Immature natural killer cell (primary cell): ENCODE results near the gene FBXO45. TPM values are rescaled to one million over a fixed set of nuclear protein-coding genes. Genes with fewer than 3 reads are reported as not detected.
"Not testable (repeated sequence)": the region's sequence is repeated elsewhere in the genome, so short reads cannot be mapped to it uniquely, and the experiment has no call there.

Experiments used
- DNase-seq, 3 donors: peaks; one replicate each; pipeline ENCODE4 v3.0.0; 2022; ENCODE audit warnings: mixed read lengths in 1 of 3
- H3K27ac Mint-ChIP-seq, 6 donors: one replicate each; pipeline ENCODE4 v1.8.0; 2020; ENCODE audit warnings: mixed read lengths in 6 of 6, mild to moderate bottlenecking in 5 of 6, inconsistent platforms in 4 of 6, moderate library complexity in 3 of 6
- H3K27me3 Mint-ChIP-seq, 3 donors: one replicate each; pipeline ENCODE4 v1.8.0; 2020 to 2021; ENCODE audit warnings: low read depth in 3 of 3, mild to moderate bottlenecking in 3 of 3, mixed read lengths in 3 of 3, moderate library complexity in 3 of 3, inconsistent platforms in 1 of 3
- H3K36me3 Mint-ChIP-seq, 3 donors: one replicate each; pipeline ENCODE4 v1.8.0; 2020; ENCODE audit warnings: mixed read lengths in 3 of 3, inconsistent platforms in 2 of 3, mild to moderate bottlenecking in 2 of 3
- H3K4me1 Mint-ChIP-seq, 2 donors: one replicate each; pipeline ENCODE4 v1.8.0; 2020; ENCODE audit warnings: inconsistent platforms in 2 of 2, mild to moderate bottlenecking in 2 of 2, mixed read lengths in 2 of 2, moderate library complexity in 1 of 2
- H3K4me3 Mint-ChIP-seq, 5 donors: one replicate each; pipeline ENCODE4 v1.8.0; 2020; ENCODE audit warnings: mild to moderate bottlenecking in 5 of 5, mixed read lengths in 5 of 5, inconsistent platforms in 3 of 5, moderate library complexity in 3 of 5
- H3K9me3 Mint-ChIP-seq, 6 donors: one replicate each; pipeline ENCODE4 v1.8.0; 2020; ENCODE audit warnings: mild to moderate bottlenecking in 6 of 6, mixed read lengths in 6 of 6, inconsistent platforms in 4 of 6, moderate library complexity in 3 of 6
- polyA plus RNA-seq, 3 donors: library from polyadenylated mRNA; unstranded; fragments of 300-500 nt; fragmentation: Illumina TruSeq; gene quantifications; one replicate each; pipeline ENCODE4 v1.2.3, GENCODE V29; 2021

The FBXO45 gene
- polyA plus RNA-seq, 3 donors from 2014 or later: 2.6 to 6.6 (median 3.3) TPM

GRCh38 chr3:196544491-196544992 is 23.9 kb upstream of the FBXO45 start:
- DNase-seq: no peak
- peaks cover 0 to 3% (median 0%) of the 10 kb centered on the region in 3 donors for H3K36me3 Mint-ChIP-seq
- H3K27me3 Mint-ChIP-seq: peaks cover 0 to 9% (median 2%) of the 10 kb centered on the region in 3 donors
- H3K4me1 Mint-ChIP-seq: no peaks in the 10 kb centered on the region
- no peak overlapping the region for H3K4me3 Mint-ChIP-seq
- no peak overlapping the region for H3K27ac Mint-ChIP-seq
- peaks cover 0 to 4% (median 0%) of the 10 kb centered on the region in 6 donors for H3K9me3 Mint-ChIP-seq

GRCh38 chr3:196546537-196546936 is 21.9 kb upstream of the FBXO45 start:
- Mint-ChIP-seq H3K27me3 (peaks cover 0 to 9% (median 2%) of the 10 kb centered on the region in 3 donors), H3K27ac (no peak overlapping the region), H3K4me1 (no peaks in the 10 kb centered on the region), H3K9me3 (peaks cover 0 to 6% (median 0%) of the 10 kb centered on the region in 6 donors), H3K4me3 (no peak overlapping the region), H3K36me3 (peaks cover 0 to 3% (median 0%) of the 10 kb centered on the region in 3 donors)
- no peak for DNase-seq

GRCh38 chr3:196547067-196547466 is 21.4 kb upstream of the FBXO45 start:
- H3K9me3 Mint-ChIP-seq: peaks cover 0 to 6% (median 0%) of the 10 kb centered on the region in 6 donors
- H3K36me3 Mint-ChIP-seq: peaks cover 0 to 3% (median 0%) of the 10 kb centered on the region in 3 donors

GRCh38 chr3:196549312-196549711 is 19.1 kb upstream of the FBXO45 start:
- H3K36me3 Mint-ChIP-seq, H3K4me1 Mint-ChIP-seq, H3K4me3 Mint-ChIP-seq, DNase-seq, H3K27ac Mint-ChIP-seq, H3K9me3 Mint-ChIP-seq: not testable (repeated sequence)
- H3K27me3 Mint-ChIP-seq: peaks cover 0 to 10% (median 2%) of the 10 kb centered on the region in 3 donors

More at GRCh38 chr3:196547067-196547466, 21.4 kb upstream of the FBXO45 start:
- Mint-ChIP-seq H3K4me1 (no peaks in the 10 kb centered on the region), H3K27me3 (peaks cover 0 to 9% (median 2%) of the 10 kb centered on the region in 3 donors), H3K4me3 (no peak overlapping the region), H3K27ac (no peak overlapping the region)
- no peak for DNase-seq

DNA sequence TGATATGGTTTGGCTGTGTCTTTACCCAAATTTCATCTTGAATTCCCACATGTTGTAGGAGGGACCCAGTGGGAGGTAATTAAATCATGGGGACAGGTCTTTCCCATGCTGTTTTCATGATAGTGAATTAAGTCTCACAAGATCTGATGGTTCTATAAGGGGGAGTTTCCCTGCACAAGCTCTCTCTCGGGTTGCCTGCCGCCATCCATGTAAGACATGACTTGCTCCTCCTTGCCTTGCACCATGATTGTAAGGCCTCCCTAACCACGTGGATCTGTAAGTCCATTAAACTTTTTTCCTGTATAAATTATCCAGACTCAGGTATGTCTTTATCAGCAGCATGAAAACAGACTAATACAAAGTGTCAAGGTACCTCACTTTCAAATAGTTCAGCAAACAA is 18.3 kb upstream of the FBXO45 start:
- H3K27ac Mint-ChIP-seq, H3K4me3 Mint-ChIP-seq, H3K36me3 Mint-ChIP-seq, DNase-seq, H3K4me1 Mint-ChIP-seq, H3K9me3 Mint-ChIP-seq, H3K27me3 Mint-ChIP-seq: not testable (repeated sequence)

DNA sequence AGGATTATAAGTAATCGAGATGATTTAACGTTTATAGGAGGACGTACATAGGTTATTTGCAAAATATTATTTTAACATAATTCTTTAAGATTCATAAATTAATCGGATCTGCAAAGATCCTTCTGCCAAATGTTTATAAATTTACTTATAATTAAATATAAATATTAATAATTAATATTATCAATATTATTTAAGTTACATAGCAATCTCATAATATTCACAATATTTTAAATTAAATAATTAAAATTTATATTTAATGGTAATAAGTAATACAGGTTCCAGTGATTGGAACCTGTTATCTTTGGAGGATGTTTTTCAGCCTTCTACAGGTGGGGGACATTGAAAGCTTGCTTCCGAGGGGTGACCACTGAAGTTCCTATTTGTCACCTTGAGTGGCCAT is 16.2 kb upstream of the FBXO45 start:
- peaks cover 4 to 10% (median 7%) of the 10 kb centered on the region in 3 donors for H3K36me3 Mint-ChIP-seq
- H3K4me3 Mint-ChIP-seq: no peak overlapping the region
- peaks cover 0 to 6% (median 0%) of the 10 kb centered on the region in 6 donors for H3K9me3 Mint-ChIP-seq
- no peak for DNase-seq
- H3K27me3 Mint-ChIP-seq: peaks cover 0 to 8% (median 0%) of the 10 kb centered on the region in 3 donors
- no peaks in the 10 kb centered on the region for H3K4me1 Mint-ChIP-seq
- H3K27ac Mint-ChIP-seq: no peak overlapping the region

DNA sequence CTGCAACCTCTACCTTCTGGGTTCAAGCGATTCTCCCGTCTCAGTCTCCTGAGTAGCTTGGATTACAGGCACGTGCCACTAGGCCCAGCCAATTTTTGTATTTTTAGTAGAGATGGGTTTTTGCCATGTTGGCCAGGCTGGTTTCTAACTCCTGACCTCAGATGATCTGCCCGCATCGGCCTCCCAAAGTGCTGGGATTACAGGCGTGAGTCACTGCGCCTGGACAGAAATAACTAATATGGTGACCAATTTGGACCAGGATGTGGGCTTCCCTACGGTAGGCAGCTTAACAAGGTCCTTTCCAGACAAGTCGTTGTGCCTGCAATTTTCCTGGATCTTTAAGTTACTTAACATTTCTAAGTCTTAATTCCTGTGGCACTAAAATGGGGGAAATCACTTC is 14.9 kb upstream of the FBXO45 start:
- Mint-ChIP-seq H3K36me3 (peaks cover 4 to 9% (median 7%) of the 10 kb centered on the region in 3 donors), H3K9me3 (peaks cover 0 to 2% (median 0%) of the 10 kb centered on the region in 6 donors), H3K4me3 (no peak overlapping the region), H3K27ac (no peak overlapping the region), H3K4me1 (no peaks in the 10 kb centered on the region), H3K27me3 (peaks cover 0 to 3% (median 0%) of the 10 kb centered on the region in 3 donors)
- DNase-seq: no peak

- no peak overlapping the region for H3K4me3 Mint-ChIP-seq
- DNase-seq: no peak
- peaks cover 0 to 3% (median 0%) of the 10 kb centered on the region in 3 donors for H3K27me3 Mint-ChIP-seq
- H3K9me3 Mint-ChIP-seq: peaks cover 0 to 2% (median 0%) of the 10 kb centered on the region in 6 donors
- H3K4me1 Mint-ChIP-seq: no peaks in the 10 kb centered on the region
- peak overlapping the region in 3 of 6 donors; percentile 7 to 50 (median 37) for H3K27ac Mint-ChIP-seq
- H3K36me3 Mint-ChIP-seq: peaks cover 4 to 15% (median 7%) of the 10 kb centered on the region in 3 donors
These were observed 14.3 kb upstream of the FBXO45 start for GRCh38 chr3:196554205-196554604.

DNA sequence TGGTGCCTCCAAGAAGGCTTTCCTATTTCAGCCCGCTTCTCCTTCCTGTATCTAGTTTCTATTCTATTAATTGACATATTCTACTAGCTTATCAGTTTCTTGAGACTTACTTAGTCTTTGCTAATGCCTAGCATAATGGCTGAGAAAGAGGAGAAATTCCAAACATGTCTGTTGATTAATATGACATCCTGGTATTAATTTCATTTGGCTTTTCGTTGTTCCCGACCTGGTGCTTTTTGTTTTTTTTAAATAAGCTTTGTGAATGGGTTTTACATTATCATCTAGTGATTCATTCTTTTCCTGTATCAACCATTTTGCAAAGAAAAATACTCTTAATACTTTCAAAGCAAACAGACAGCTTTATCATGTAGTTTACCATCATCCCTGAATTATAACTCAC is 13.2 kb upstream of the FBXO45 start:
- Mint-ChIP-seq H3K4me1 (no peaks in the 10 kb centered on the region), H3K27ac (peak overlapping the region in 1 of 6 donors; percentile 54), H3K9me3 (peaks cover 0 to 1% (median 0%) of the 10 kb centered on the region in 6 donors), H3K4me3 (no peak overlapping the region), H3K27me3 (peaks cover 0 to 3% (median 0%) of the 10 kb centered on the region in 3 donors), H3K36me3 (peaks cover 4 to 19% (median 10%) of the 10 kb centered on the region in 3 donors)
- DNase-seq: no peak

DNA sequence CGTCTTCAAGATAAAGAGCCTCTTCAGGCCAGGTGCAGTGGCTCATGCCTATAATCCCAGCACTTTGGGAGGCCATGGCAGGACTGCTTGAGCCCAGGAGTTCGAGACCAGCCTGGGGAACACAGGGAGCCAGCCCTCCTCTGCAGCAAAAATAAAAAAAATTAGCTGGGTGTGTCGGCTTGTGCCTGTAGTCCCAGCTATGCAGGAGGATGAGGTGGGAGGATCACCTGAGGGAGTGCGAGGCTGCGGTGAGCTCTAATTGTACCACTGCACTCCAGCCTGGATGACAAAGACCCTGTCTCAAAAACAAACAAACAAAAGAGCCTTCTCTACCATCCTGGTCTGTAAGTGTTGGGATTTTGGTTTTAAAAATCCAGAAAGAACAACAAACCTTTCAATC is 11.2 kb upstream of the FBXO45 start:
- no peak for DNase-seq
- H3K36me3 Mint-ChIP-seq: peaks cover 4 to 27% (median 10%) of the 10 kb centered on the region in 3 donors
- no peaks in the 10 kb centered on the region for H3K9me3 Mint-ChIP-seq
- H3K4me1 Mint-ChIP-seq: no peaks in the 10 kb centered on the region
- H3K27me3 Mint-ChIP-seq: peaks cover 0 to 3% (median 0%) of the 10 kb centered on the region in 3 donors
- no peak overlapping the region for H3K4me3 Mint-ChIP-seq
- H3K27ac Mint-ChIP-seq: no peak overlapping the region

DNA sequence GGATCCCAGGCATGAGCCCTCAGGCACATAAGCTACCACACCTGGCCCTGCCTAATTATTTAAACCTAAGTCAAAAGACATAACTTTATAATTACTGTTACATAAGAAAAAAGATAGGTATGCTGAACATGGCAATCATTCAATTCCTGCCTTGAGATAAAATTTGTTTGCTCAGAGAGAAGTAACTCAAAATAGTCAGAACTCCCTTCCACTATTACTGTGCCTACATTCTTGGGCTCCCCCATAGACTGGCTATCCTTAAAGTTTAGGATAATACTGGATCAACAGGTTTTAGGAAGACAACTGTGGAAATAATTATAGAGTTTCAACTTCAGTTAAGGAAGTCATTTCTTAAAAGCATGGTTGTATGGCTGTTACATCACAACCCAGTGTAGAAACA is 10.0 kb upstream of the FBXO45 start:
- no peak overlapping the region for H3K27ac Mint-ChIP-seq
- peaks cover 0 to 3% (median 0%) of the 10 kb centered on the region in 3 donors for H3K27me3 Mint-ChIP-seq
- peaks cover 0 to 6% of the 10 kb centered on the region in 2 donors for H3K4me1 Mint-ChIP-seq
- no peaks in the 10 kb centered on the region for H3K9me3 Mint-ChIP-seq
- H3K36me3 Mint-ChIP-seq: peaks cover 4 to 27% (median 10%) of the 10 kb centered on the region in 3 donors
- DNase-seq: no peak
- H3K4me3 Mint-ChIP-seq: no peak overlapping the region

DNA sequence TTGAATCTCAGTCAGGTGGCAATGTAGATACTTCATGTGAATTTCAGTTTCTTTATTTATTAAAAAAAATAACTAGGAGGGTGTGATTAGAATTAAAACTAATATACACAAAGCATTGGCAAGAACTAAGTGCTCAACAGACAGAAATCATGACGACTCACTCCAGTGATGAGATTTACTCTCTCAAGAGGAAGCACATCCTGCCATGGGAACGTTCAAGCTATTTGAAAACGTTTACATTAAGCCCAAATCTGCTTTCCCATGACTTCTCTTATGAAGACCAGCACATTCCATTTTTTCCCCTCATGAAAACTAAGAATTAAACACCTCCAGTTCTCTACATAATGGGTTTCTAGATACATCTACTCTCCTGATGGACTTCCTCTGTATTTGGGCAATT is 8.6 kb upstream of the FBXO45 start:
- H3K27ac Mint-ChIP-seq: no peak overlapping the region
- H3K36me3 Mint-ChIP-seq: peaks cover 0 to 27% (median 6%) of the 10 kb centered on the region in 3 donors
- H3K4me1 Mint-ChIP-seq: peaks cover 1 to 16% of the 10 kb centered on the region in 2 donors
- no peak overlapping the region for H3K4me3 Mint-ChIP-seq
- H3K27me3 Mint-ChIP-seq: no peaks in the 10 kb centered on the region
- H3K9me3 Mint-ChIP-seq: no peaks in the 10 kb centered on the region
- DNase-seq: no peak

GRCh38 chr3:196563721-196564225 is 4.7 kb upstream of the FBXO45 start:
- H3K4me3 Mint-ChIP-seq: no peak overlapping the region
- H3K9me3 Mint-ChIP-seq: no peaks in the 10 kb centered on the region
- H3K27me3 Mint-ChIP-seq: peaks cover 2 to 8% (median 3%) of the 10 kb centered on the region in 3 donors
- H3K27ac Mint-ChIP-seq: peak overlapping the region in 1 of 6 donors; percentile 34
- peaks cover 18 to 33% of the 10 kb centered on the region in 2 donors for H3K4me1 Mint-ChIP-seq
- peaks cover 0 to 16% (median 3%) of the 10 kb centered on the region in 3 donors for H3K36me3 Mint-ChIP-seq
- DNase-seq: no peak

DNA sequence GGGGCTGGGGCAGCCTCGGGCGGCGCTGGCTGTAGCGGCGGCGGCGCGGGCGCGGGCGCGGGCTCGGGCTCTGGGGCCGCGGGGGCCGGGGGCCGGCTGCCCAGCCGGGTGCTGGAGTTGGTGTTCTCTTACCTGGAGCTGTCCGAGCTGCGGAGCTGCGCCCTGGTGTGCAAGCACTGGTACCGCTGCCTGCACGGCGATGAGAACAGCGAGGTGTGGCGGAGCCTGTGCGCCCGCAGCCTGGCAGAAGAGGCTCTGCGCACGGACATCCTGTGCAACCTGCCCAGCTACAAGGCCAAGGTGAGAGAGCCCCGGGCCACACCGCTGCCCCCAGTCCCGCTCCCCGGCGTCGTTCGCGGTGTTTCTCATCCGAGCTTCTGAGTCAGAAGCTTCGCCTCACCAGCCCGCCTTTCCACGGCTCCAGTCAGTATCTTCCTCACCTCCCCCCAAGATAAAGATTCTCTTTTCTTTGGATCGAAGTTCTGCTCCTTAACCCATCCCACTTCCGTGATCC is 600 bp downstream of the FBXO45 start:
- peaks cover 2 to 8% (median 3%) of the 10 kb centered on the region in 3 donors for H3K27me3 Mint-ChIP-seq
- H3K4me1 Mint-ChIP-seq: peaks cover 31 to 35% of the 10 kb centered on the region in 2 donors
- peak overlapping the region; percentile 79 to 98 (median 95) for H3K27ac Mint-ChIP-seq

More for the DNA sequence above, 600 bp downstream of the FBXO45 start:
- Mint-ChIP-seq H3K9me3 (no peaks in the 10 kb centered on the region), H3K4me3 (peak overlapping the region; percentile 86 to 97 (median 89)), H3K36me3 (no peaks in the 10 kb centered on the region)
- DNase-seq: peak in 2 of 3 donors; percentile 57 to 62
